Mucosa of rectum (tissue), 2 donors: Measurements from ENCODE around the gene TLX3.
"Not testable (repeated sequence)": the region's sequence is repeated elsewhere in the genome, so short reads cannot be mapped to it uniquely, and the experiment has no call there.

Experiments used
- H3K27ac ChIP-seq, 2 donors: one replicate each; pipeline ENCODE4 v1.7.0; 2013; ENCODE audit warnings: inconsistent platforms in 2 of 2, low read depth in 2 of 2, low read length in 2 of 2
- H3K27me3 ChIP-seq, 2 donors: one replicate each; pipeline ENCODE4 v1.7.0; 2013; ENCODE audit warnings: low read length in 2 of 2; ENCODE audit not compliant: control insufficient read depth in 2 of 2, insufficient read depth in 2 of 2
- H3K36me3 ChIP-seq, 2 donors: one replicate each; pipeline ENCODE4 v1.7.0; 2013; ENCODE audit warnings: low read length in 2 of 2; ENCODE audit not compliant: control insufficient read depth in 2 of 2, insufficient read depth in 2 of 2
- H3K4me1 ChIP-seq, 2 donors: one replicate each; pipeline ENCODE4 v1.7.0; 2013; ENCODE audit warnings: low read length in 2 of 2, mild to moderate bottlenecking in 1 of 2; ENCODE audit not compliant: control insufficient read depth in 2 of 2, insufficient read depth in 2 of 2
- H3K4me3 ChIP-seq, 2 donors: one replicate each; pipeline ENCODE4 v1.7.0; 2013; ENCODE audit warnings: low read length in 2 of 2
- H3K9ac ChIP-seq, 2 donors: one replicate each; pipeline ENCODE4 v1.7.0; 2013; ENCODE audit warnings: low read length in 2 of 2, low read depth in 1 of 2, mild to moderate bottlenecking in 1 of 2
- H3K9me3 ChIP-seq, 2 donors: one replicate each; pipeline ENCODE4 v1.7.0; 2013; ENCODE audit warnings: low read length in 2 of 2; ENCODE audit not compliant: control insufficient read depth in 2 of 2
- donor health status: healthy.
- donor health status: Normal muscosa, but diverticular disease.

The TLX3 gene

GRCh38 chr5:171272996-171273970 is 35.8 kb upstream of the TLX3 start:
- H3K27me3 ChIP-seq = no peaks in the 10 kb centered on the region
- H3K4me3 ChIP-seq = no peak overlapping the region
- no peaks in the 10 kb centered on the region for H3K4me1 ChIP-seq
- H3K36me3 ChIP-seq = no peaks in the 10 kb centered on the region
- no peaks in the 10 kb centered on the region for H3K9me3 ChIP-seq
- no peak overlapping the region for H3K9ac ChIP-seq
- no peak overlapping the region for H3K27ac ChIP-seq

GRCh38 chr5:171275841-171276544 is 33.1 kb upstream of the TLX3 start:
- H3K27me3 ChIP-seq = no peaks in the 10 kb centered on the region
- no peak overlapping the region for H3K27ac ChIP-seq
- H3K4me3 ChIP-seq = no peak overlapping the region
- H3K4me1 ChIP-seq = no peaks in the 10 kb centered on the region
- H3K36me3 ChIP-seq = no peaks in the 10 kb centered on the region
- H3K9me3 ChIP-seq = no peaks in the 10 kb centered on the region
- no peak overlapping the region for H3K9ac ChIP-seq

GRCh38 chr5:171283753-171284152 is 25.3 kb upstream of the TLX3 start:
- no peaks in the 10 kb centered on the region for H3K4me1 ChIP-seq
- no peaks in the 10 kb centered on the region for H3K9me3 ChIP-seq
- no peaks in the 10 kb centered on the region for H3K27me3 ChIP-seq
- H3K9ac ChIP-seq = no peak overlapping the region
- no peaks in the 10 kb centered on the region for H3K36me3 ChIP-seq
- H3K27ac ChIP-seq = no peak overlapping the region
- no peak overlapping the region for H3K4me3 ChIP-seq

GRCh38 chr5:171285465-171285864 is 23.6 kb upstream of the TLX3 start:
- H3K9me3 ChIP-seq = no peaks in the 10 kb centered on the region
- no peaks in the 10 kb centered on the region for H3K36me3 ChIP-seq
- H3K27ac ChIP-seq = no peak overlapping the region
- no peaks in the 10 kb centered on the region for H3K27me3 ChIP-seq
- H3K9ac ChIP-seq = no peak overlapping the region
- no peaks in the 10 kb centered on the region for H3K4me1 ChIP-seq
- no peak overlapping the region for H3K4me3 ChIP-seq

GRCh38 chr5:171288066-171288465 is 21.0 kb upstream of the TLX3 start:
- H3K4me1 ChIP-seq = no peaks in the 10 kb centered on the region
- no peaks in the 10 kb centered on the region for H3K27me3 ChIP-seq
- no peak overlapping the region for H3K9ac ChIP-seq
- no peak overlapping the region for H3K27ac ChIP-seq
- no peaks in the 10 kb centered on the region for H3K36me3 ChIP-seq
- no peaks in the 10 kb centered on the region for H3K9me3 ChIP-seq
- H3K4me3 ChIP-seq = no peak overlapping the region

GRCh38 chr5:171291371-171291770 is 17.7 kb upstream of the TLX3 start:
- no peaks in the 10 kb centered on the region for H3K4me1 ChIP-seq
- no peaks in the 10 kb centered on the region for H3K27me3 ChIP-seq
- H3K4me3 ChIP-seq = no peak overlapping the region
- H3K27ac ChIP-seq = no peak overlapping the region
- no peaks in the 10 kb centered on the region for H3K36me3 ChIP-seq
- H3K9me3 ChIP-seq = no peaks in the 10 kb centered on the region
- no peak overlapping the region for H3K9ac ChIP-seq

GRCh38 chr5:171295299-171295698 is 13.7 kb upstream of the TLX3 start:
- H3K4me1 ChIP-seq = no peaks in the 10 kb centered on the region
- H3K27me3 ChIP-seq = no peaks in the 10 kb centered on the region
- no peak overlapping the region for H3K4me3 ChIP-seq
- H3K9me3 ChIP-seq = no peaks in the 10 kb centered on the region
- no peak overlapping the region for H3K9ac ChIP-seq
- H3K36me3 ChIP-seq = no peaks in the 10 kb centered on the region
- no peak overlapping the region for H3K27ac ChIP-seq

- no peak overlapping the region for H3K9ac ChIP-seq
These were observed 13.2 kb upstream of the TLX3 start for GRCh38 chr5:171295801-171296200.

GRCh38 chr5:171297941-171298340 is 11.1 kb upstream of the TLX3 start:
- not testable (repeated sequence) for H3K27ac ChIP-seq, H3K9me3 ChIP-seq, H3K36me3 ChIP-seq, H3K4me3 ChIP-seq, H3K4me1 ChIP-seq, H3K27me3 ChIP-seq, H3K9ac ChIP-seq

More at GRCh38 chr5:171295801-171296200, 13.2 kb upstream of the TLX3 start:
- H3K9me3 ChIP-seq = no peaks in the 10 kb centered on the region
- H3K27ac ChIP-seq = no peak overlapping the region
- no peak overlapping the region for H3K4me3 ChIP-seq
- no peaks in the 10 kb centered on the region for H3K27me3 ChIP-seq
- H3K4me1 ChIP-seq = no peaks in the 10 kb centered on the region
- peaks cover 0 to 2% of the 10 kb centered on the region in 2 donors for H3K36me3 ChIP-seq

- H3K4me3 ChIP-seq = no peak overlapping the region
- H3K36me3 ChIP-seq = peaks cover 0 to 2% of the 10 kb centered on the region in 2 donors
- H3K27me3 ChIP-seq = peaks cover 1 to 4% of the 10 kb centered on the region in 2 donors
- no peaks in the 10 kb centered on the region for H3K4me1 ChIP-seq
- no peaks in the 10 kb centered on the region for H3K9me3 ChIP-seq
- H3K27ac ChIP-seq = no peak overlapping the region
- no peak overlapping the region for H3K9ac ChIP-seq
These were observed 9.8 kb upstream of the TLX3 start for GRCh38 chr5:171299228-171299627.
